Hepatocyte (in vitro differentiated cells): ENCODE results near the gene PVALEF. TPM values are rescaled to one million over a fixed set of nuclear protein-coding genes. Genes with fewer than 3 reads are reported as not detected.

Experiments used
- DNase-seq: peaks from one replicate; pipeline ENCODE4 v3.0.0-alpha.2; 2016; ENCODE audit warnings: low spot score
- H2AFZ ChIP-seq: fragments of 200-600 bp; sonication (generic); 2 replicates; pipeline ENCODE4 v1.6.0; 2016; ENCODE audit warnings: antibody characterized with exemption, mild to moderate bottlenecking
- H3K27ac ChIP-seq: fragments of 200-600 bp; sonication (generic); 2 replicates; pipeline ENCODE4 v1.5.1; 2016; ENCODE audit warnings: mild to moderate bottlenecking
- H3K27me3 ChIP-seq: fragments of 200-600 bp; sonication (generic); 2 replicates; pipeline ENCODE4 v1.6.1; 2016
- H3K36me3 ChIP-seq: fragments of 200-600 bp; sonication (generic); replicated peaks from 2 replicates; pipeline ENCODE4 v1.5.1; 2016; ENCODE audit warnings: low read depth; ENCODE audit not compliant: insufficient read depth
- H3K4me1 ChIP-seq: fragments of 200-600 bp; sonication (generic); 2 replicates; pipeline ENCODE4 v1.5.1; 2016; ENCODE audit warnings: mild to moderate bottlenecking, moderate library complexity; ENCODE audit not compliant: insufficient read depth
- H3K4me2 ChIP-seq: fragments of 200-600 bp; sonication (generic); 2 replicates; pipeline ENCODE4 v1.6.0; 2016
- H3K4me3 ChIP-seq: fragments of 200-600 bp; sonication (generic); 2 replicates; pipeline ENCODE4 v1.5.1; 2016; ENCODE audit warnings: mild to moderate bottlenecking
- H3K79me2 ChIP-seq: fragments of 200-600 bp; sonication (generic); 2 replicates; pipeline ENCODE4 v1.6.0; 2017; ENCODE audit warnings: mild to moderate bottlenecking
- H3K9me2 ChIP-seq: fragments of 200-600 bp; sonication (generic); replicated peaks from 2 replicates; pipeline ENCODE4 v1.6.0; 2017; ENCODE audit warnings: mild to moderate bottlenecking; ENCODE audit not compliant: insufficient read depth
- H3K9me3 ChIP-seq: fragments of 200-600 bp; sonication (generic); 2 replicates; pipeline ENCODE4 v1.5.1; 2016; ENCODE audit warnings: low read depth, mild to moderate bottlenecking
- H4K20me1 ChIP-seq: fragments of 200-600 bp; sonication (generic); 2 replicates; pipeline ENCODE4 v1.6.0; 2016; ENCODE audit warnings: mild to moderate bottlenecking; ENCODE audit not compliant: insufficient read depth, poor library complexity, severe bottlenecking
- EZH2 ChIP-seq: fragments of 200-600 bp; sonication (generic); IDR thresholded peaks from 2 replicates; pipeline ENCODE4 v1.6.1; 2016; ENCODE audit warnings: antibody characterized with exemption, mild to moderate bottlenecking, borderline replicate concordance
- EZH2phosphoT487 ChIP-seq: fragments of 200-600 bp; sonication (generic); IDR thresholded peaks from one replicate; pipeline ENCODE4 v1.6.1; 2018; ENCODE audit warnings: antibody characterized with exemption, mild to moderate bottlenecking, low read depth, moderate library complexity; ENCODE audit not compliant: unreplicated experiment, severe bottlenecking
- WGBS: methylation state at CpG from one replicate; pipeline ENCODE4 v1.1.6; 2016; ENCODE audit warnings: low lambda C conversion rate; ENCODE audit errors: missing lambda C conversion rate; 5-methylcytosine and 5-hydroxymethylcytosine counted together
- polyA plus RNA-seq: library from polyadenylated mRNA; unstranded; fragments of >200 nt; fragmentation: Nextera tagmentation; extraction: Ambion mirVana; gene quantifications from 2 replicates; pipeline ENCODE4 v1.2.1, GENCODE V29; 2016
- total RNA-seq: library from RNA; depleted of rRNA; stranded (reverse); fragments of >200 nt; gene quantifications from 2 replicates; pipeline ENCODE4 v1.2.3, GENCODE V29; 2014
- TF ChIP-seq, protein P1 (sequence below): fragments of 200-600 bp; sonication (generic); IDR thresholded peaks from 2 replicates; pipeline ENCODE4 v1.5.1; 2016; ENCODE audit warnings: antibody characterized with exemption, mild to moderate bottlenecking; ENCODE audit not compliant: poor library complexity

PVALEF gene
- total and polyA plus RNA-seq, 2 experiments from 2014 or later, result 0.15 TPM; not detected in 1

DNA sequence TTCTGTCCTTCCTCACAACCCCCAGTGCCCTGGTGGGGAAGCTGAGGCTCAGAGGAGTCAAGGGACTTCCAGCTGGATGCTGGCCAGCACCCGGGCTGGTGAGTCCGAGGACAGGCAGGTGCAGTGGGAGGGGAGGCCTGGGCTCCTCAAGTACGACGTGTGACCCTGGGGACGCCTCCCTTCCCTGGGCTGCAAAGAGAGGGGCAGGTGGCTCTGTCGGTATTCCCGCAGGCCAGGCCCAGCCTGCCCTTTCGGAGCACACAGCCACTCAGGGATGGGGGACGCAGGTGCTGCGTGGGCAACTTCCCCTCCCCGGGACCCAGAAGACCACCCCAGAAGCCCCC, 33.1 kb upstream of the PVALEF start:
- Histone ChIP-seq H3K9me3 (no peaks in the 10 kb centered on the region), H3K27ac (peak overlapping the region; percentile 86), H3K4me3 (no peak overlapping the region), H4K20me1 (no peaks in the 10 kb centered on the region), H3K4me1 (peaks cover 14% of the 10 kb centered on the region), H3K27me3 (no peaks in the 10 kb centered on the region), H3K4me2 (no peak overlapping the region), H3K36me3 (no peaks in the 10 kb centered on the region), H2AFZ (no peak overlapping the region), H3K9me2 (no peaks in the 10 kb centered on the region), H3K79me2 (no peaks in the 10 kb centered on the region)
- TF ChIP-seq, protein P1, sequence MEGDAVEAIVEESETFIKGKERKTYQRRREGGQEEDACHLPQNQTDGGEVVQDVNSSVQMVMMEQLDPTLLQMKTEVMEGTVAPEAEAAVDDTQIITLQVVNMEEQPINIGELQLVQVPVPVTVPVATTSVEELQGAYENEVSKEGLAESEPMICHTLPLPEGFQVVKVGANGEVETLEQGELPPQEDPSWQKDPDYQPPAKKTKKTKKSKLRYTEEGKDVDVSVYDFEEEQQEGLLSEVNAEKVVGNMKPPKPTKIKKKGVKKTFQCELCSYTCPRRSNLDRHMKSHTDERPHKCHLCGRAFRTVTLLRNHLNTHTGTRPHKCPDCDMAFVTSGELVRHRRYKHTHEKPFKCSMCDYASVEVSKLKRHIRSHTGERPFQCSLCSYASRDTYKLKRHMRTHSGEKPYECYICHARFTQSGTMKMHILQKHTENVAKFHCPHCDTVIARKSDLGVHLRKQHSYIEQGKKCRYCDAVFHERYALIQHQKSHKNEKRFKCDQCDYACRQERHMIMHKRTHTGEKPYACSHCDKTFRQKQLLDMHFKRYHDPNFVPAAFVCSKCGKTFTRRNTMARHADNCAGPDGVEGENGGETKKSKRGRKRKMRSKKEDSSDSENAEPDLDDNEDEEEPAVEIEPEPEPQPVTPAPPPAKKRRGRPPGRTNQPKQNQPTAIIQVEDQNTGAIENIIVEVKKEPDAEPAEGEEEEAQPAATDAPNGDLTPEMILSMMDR, result no peak
- no peak for TF ChIP-seq EZH2
- TF ChIP-seq EZH2phosphoT487, result no peak
- DNase-seq, result no peak
- 85% methylated on average over 10 of the region's 11 CpGs for WGBS

DNA sequence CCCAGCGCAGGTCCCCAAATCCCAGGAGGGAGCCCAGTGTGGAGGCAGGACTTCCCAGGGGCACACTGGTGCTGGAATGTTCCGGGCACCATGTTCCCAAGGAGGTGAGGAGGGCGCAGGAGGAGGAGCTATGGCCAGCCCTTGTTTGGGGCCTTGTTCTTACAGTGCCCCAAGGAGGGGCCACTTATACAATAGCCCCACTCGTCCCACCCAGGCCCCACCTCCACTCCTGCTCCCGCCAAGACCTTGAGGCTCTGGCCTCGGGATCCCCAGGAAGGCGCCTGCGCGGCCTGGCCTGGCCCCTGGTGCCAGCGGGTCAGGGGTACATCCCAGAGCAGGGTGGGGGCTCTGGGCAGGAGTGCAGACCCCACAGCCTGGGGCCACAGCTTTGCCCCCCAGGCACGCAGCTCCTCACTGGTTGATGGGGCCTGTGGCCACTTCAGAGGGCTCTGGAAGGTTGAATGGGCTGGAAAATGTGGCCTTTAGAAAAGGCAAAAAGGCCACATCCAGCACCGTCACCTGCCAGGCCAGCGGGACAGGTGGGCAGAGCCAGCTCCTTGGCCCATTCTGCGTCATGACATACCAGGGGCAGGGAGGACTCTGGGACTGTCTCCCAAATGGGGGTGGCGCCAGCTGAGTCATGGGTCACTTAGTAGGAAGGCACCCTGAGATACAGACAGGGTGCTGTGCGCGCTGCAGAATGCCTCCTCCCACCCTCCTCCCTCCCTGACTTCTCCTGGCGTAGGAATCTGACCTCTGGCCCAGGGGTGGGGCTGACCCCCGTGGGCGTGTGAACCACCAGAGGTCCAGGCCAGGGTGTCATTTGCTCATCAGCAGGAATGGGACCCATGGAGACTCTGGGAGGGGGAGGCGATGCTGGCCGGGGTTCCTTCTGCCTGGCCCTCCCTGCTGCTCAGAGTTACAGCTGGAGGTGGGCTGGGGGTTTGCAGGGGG, 32.3 kb upstream of the PVALEF start:
- H3K9me2 ChIP-seq, result no peaks in the 10 kb centered on the region
- H3K79me2 ChIP-seq, result no peaks in the 10 kb centered on the region
- H3K27me3 ChIP-seq, result no peaks in the 10 kb centered on the region
- WGBS, result 87% methylated on average over 20 of the region's 22 CpGs
- no peak overlapping the region for H3K4me2 ChIP-seq
- no peak overlapping the region for H3K4me3 ChIP-seq
- H3K27ac ChIP-seq, result peak overlapping the region; percentile 86
- H3K36me3 ChIP-seq, result no peaks in the 10 kb centered on the region
- H3K9me3 ChIP-seq, result no peaks in the 10 kb centered on the region
- no peaks in the 10 kb centered on the region for H4K20me1 ChIP-seq
- H3K4me1 ChIP-seq, result peaks cover 14% of the 10 kb centered on the region
- TF ChIP-seq EZH2 (no peak), EZH2phosphoT487 (no peak)
- TF ChIP-seq, protein P1, result no peak
- DNase-seq, result no peak
- no peak overlapping the region for H2AFZ ChIP-seq

DNA sequence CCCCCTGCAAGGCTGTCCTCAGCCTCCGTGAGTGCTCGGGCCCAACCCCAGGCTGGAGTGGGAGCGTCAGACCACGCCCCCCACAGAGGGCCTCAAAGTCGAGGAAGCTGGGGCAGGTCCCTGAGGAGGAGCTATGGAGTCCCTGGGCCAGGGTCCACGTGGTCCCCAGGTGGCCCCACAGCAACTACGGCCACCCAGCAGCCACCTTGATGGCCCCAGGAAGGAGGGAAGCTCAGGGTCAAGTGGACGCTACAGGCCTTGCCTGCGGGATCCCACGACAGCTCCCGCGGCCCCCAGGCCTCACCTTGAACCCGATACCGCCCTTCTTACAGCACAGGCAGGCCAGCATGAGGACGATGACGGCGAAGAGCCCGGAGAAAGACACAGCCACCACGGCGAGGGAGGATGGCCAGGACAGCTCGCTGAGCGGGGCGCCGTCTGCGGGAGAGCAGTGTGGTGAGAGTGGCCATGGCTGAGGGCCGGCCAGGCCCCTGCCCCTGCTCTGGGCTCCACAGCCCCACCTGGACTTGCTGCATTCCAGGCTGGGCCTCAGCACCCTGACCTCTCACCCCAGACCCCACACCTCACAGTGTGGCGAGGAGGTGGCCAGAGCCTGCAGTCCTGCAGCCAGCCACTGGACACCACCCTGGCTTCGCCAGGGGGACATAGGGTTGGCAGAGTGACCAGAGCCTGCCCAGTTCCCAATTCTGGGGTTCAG, 31.1 kb upstream of the PVALEF start:
- Histone ChIP-seq H3K4me3 (no peak overlapping the region), H3K9me3 (no peaks in the 10 kb centered on the region), H2AFZ (no peak overlapping the region), H3K4me1 (peaks cover 14% of the 10 kb centered on the region), H3K4me2 (no peak overlapping the region), H3K27ac (no peak overlapping the region), H3K79me2 (no peaks in the 10 kb centered on the region), H3K36me3 (no peaks in the 10 kb centered on the region), H3K27me3 (no peaks in the 10 kb centered on the region), H4K20me1 (no peaks in the 10 kb centered on the region), H3K9me2 (no peaks in the 10 kb centered on the region)
- WGBS, result 82% methylated on average over 28 of the region's 28 CpGs
- TF ChIP-seq, protein P1, result no peak
- no peak for TF ChIP-seq EZH2
- TF ChIP-seq EZH2phosphoT487, result no peak
- DNase-seq, result no peak
